ENCODE results near the gene IRF9. TPM values are rescaled to one million over a fixed set of nuclear protein-coding genes. Genes with fewer than 3 reads are reported as not detected.

IRF9 gene
- total RNA-seq, 4 donors from 2014 or later: 61.3 to 80.1 (median 68.1) TPM

GRCh38 chr14:24184104-24184970 is 23.3 kb downstream of the IRF9 start:
- no peak overlapping the region for H3K27ac ChIP-seq
- H3K27me3 ChIP-seq: no peaks in the 10 kb centered on the region
- H3K4me1 ChIP-seq: peaks cover 0 to 34% (median 13%) of the 10 kb centered on the region in 3 donors
- no peak overlapping the region for H3K4me3 ChIP-seq
- peaks cover 0 to 76% of the 10 kb centered on the region in 2 donors for H3K36me3 ChIP-seq
- no peaks in the 10 kb centered on the region for H3K9me3 ChIP-seq
- TF ChIP-seq CTCF (IDR thresholded peaks at IDR 0.05) (no peak), POLR2AphosphoS5 (IDR thresholded peaks at IDR 0.05) (no peak), EP300 (IDR thresholded peaks at IDR 0.05) (no peak), POLR2A (IDR thresholded peaks at IDR 0.05) (no peak)
- no peak for ATAC-seq
- 70 to 80% methylated on average over 1 to 8 of the region's 19 CpGs for WGBS, 2 donors (ENCODE audit: low coverage in 1 of 2)

GRCh38 chr14:24185026-24185425 is 24.0 kb downstream of the IRF9 start:
- 85 to 86% methylated on average over 2 to 4 of the region's 7 CpGs for WGBS, 2 donors (ENCODE audit: low coverage in 1 of 2)
- no peak for ATAC-seq
- Histone ChIP-seq H3K27me3 (no peaks in the 10 kb centered on the region), H3K4me3 (no peak overlapping the region), H3K4me1 (peaks cover 0 to 27% (median 10%) of the 10 kb centered on the region in 3 donors), H3K27ac (no peak overlapping the region), H3K9me3 (no peaks in the 10 kb centered on the region), H3K36me3 (peaks cover 0 to 70% of the 10 kb centered on the region in 2 donors)
- no peak for TF ChIP-seq POLR2AphosphoS5 (IDR thresholded peaks at IDR 0.05)
- TF ChIP-seq POLR2A (IDR thresholded peaks at IDR 0.05): no peak
- TF ChIP-seq EP300 (IDR thresholded peaks at IDR 0.05): no peak
- TF ChIP-seq CTCF (IDR thresholded peaks at IDR 0.05): no peak

GRCh38 chr14:24185741-24186140 is 24.7 kb downstream of the IRF9 start:
- WGBS, 2 donors (ENCODE audit: low coverage in 1 of 2): 60 to 91% methylated on average over 1 to 5 of the region's 11 CpGs

GRCh38 chr14:24186831-24187538 is 25.9 kb downstream of the IRF9 start:
- no peaks in the 10 kb centered on the region for H3K27me3 ChIP-seq
- peaks cover 0 to 70% of the 10 kb centered on the region in 2 donors for H3K36me3 ChIP-seq
- H3K27ac ChIP-seq: no peak overlapping the region
- no peaks in the 10 kb centered on the region for H3K9me3 ChIP-seq
- ATAC-seq: no peak
- TF ChIP-seq POLR2AphosphoS5 (IDR thresholded peaks at IDR 0.05): no peak
- no peak for TF ChIP-seq POLR2A (IDR thresholded peaks at IDR 0.05)
- TF ChIP-seq CTCF (IDR thresholded peaks at IDR 0.05): no peak
- no peak for TF ChIP-seq EP300 (IDR thresholded peaks at IDR 0.05)
- no peak overlapping the region for H3K4me3 ChIP-seq
- 80 to 97% methylated on average over 1 to 6 of the region's 10 CpGs for WGBS, 2 donors (ENCODE audit: low coverage in 1 of 2)
- peaks cover 0 to 22% (median 10%) of the 10 kb centered on the region in 3 donors for H3K4me1 ChIP-seq

More at GRCh38 chr14:24185741-24186140, 24.7 kb downstream of the IRF9 start:
- H3K4me3 ChIP-seq: no peak overlapping the region
- no peak overlapping the region for H3K27ac ChIP-seq
- H3K36me3 ChIP-seq: peaks cover 0 to 70% of the 10 kb centered on the region in 2 donors
- ATAC-seq: no peak
- H3K9me3 ChIP-seq: no peaks in the 10 kb centered on the region
- peaks cover 0 to 21% (median 10%) of the 10 kb centered on the region in 3 donors for H3K4me1 ChIP-seq
- no peak for TF ChIP-seq POLR2A (IDR thresholded peaks at IDR 0.05)
- TF ChIP-seq EP300 (IDR thresholded peaks at IDR 0.05): no peak
- no peak for TF ChIP-seq POLR2AphosphoS5 (IDR thresholded peaks at IDR 0.05)
- no peak for TF ChIP-seq CTCF (IDR thresholded peaks at IDR 0.05)
- no peaks in the 10 kb centered on the region for H3K27me3 ChIP-seq
